Measurements from ENCODE around the gene IGF2.

GRCh38 chr11:2100361-2101170 is 38.6 kb downstream of the IGF2 start:
- no peak for TF ChIP-seq CTCF (IDR thresholded peaks at IDR 0.05)
- no peak for TF ChIP-seq EP300 (IDR thresholded peaks at IDR 0.05)
